ENCODE data around the gene AIG1. TPM values are rescaled to one million over a fixed set of nuclear protein-coding genes. Genes with fewer than 3 reads are reported as not detected.

Gene AIG1
- total and polyA plus RNA-seq, 2 of the 13 experiments (the other 11 are each of a cell fraction or from before 2014, with no cell fraction given), result 115 to 197 TPM

DNA sequence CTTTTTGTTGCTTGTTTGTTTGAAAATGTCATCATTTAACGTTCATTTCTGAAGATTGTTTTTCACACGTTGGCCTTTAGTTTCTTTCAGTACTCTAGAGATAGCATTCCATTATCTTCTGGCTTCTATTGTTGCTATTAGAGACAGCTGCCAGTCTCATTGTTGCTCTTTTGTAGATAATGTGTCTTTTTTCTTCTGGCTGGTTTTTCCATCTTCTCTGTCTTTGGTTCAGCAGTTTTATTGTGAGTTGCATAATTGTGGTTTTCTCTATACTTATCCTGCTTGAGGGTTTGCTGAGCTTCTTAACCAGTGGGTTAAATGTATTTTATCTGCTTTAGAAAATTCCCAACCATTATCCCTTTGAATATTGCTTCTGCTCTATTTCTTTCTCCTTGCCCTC lies 23.2 kb upstream of the AIG1 start:
- intact Hi-C loops (cut with micrococcal nuclease; ENCODE audit: unreplicated experiment), result no loop called here
- H3K9me3 ChIP-seq (ENCODE audit: low read length), result peaks cover 30% of the 10 kb centered on the region
- H3K4me3 ChIP-seq (replicated peaks in 1 of 3; ENCODE audit: insufficient read depth in 1 of 3, low read depth in 2 of 3, low read length in 3 of 3), result no peak overlapping the region
- H2AFZ ChIP-seq (ENCODE audit: low read length), result no peak overlapping the region
- no peaks in the 10 kb centered on the region for H4K20me1 ChIP-seq (ENCODE audit: insufficient read depth, low read length)
- H3K4me1 ChIP-seq (ENCODE audit: insufficient read depth, low read length), result no peaks in the 10 kb centered on the region
- FAIRE-seq (no peak), ATAC-seq (no peak), DNase-seq (ENCODE audit: low spot score) (no peak)
- H3K9ac ChIP-seq (ENCODE audit: insufficient read depth, low read depth, low read length), result no peak overlapping the region
- no TSS peak for BruUV-seq (replicated peaks)
- H3K27me3 ChIP-seq (ENCODE audit: control insufficient read depth in 1 of 2, insufficient read depth in 2 of 2, low read length in 2 of 2), result no peaks in the 10 kb centered on the region
- TF ChIP-seq HOXA5 (CRISPR knock-in tag; IDR thresholded peaks at IDR 0.05), result no peak
- TF ChIP-seq, protein P1, sequence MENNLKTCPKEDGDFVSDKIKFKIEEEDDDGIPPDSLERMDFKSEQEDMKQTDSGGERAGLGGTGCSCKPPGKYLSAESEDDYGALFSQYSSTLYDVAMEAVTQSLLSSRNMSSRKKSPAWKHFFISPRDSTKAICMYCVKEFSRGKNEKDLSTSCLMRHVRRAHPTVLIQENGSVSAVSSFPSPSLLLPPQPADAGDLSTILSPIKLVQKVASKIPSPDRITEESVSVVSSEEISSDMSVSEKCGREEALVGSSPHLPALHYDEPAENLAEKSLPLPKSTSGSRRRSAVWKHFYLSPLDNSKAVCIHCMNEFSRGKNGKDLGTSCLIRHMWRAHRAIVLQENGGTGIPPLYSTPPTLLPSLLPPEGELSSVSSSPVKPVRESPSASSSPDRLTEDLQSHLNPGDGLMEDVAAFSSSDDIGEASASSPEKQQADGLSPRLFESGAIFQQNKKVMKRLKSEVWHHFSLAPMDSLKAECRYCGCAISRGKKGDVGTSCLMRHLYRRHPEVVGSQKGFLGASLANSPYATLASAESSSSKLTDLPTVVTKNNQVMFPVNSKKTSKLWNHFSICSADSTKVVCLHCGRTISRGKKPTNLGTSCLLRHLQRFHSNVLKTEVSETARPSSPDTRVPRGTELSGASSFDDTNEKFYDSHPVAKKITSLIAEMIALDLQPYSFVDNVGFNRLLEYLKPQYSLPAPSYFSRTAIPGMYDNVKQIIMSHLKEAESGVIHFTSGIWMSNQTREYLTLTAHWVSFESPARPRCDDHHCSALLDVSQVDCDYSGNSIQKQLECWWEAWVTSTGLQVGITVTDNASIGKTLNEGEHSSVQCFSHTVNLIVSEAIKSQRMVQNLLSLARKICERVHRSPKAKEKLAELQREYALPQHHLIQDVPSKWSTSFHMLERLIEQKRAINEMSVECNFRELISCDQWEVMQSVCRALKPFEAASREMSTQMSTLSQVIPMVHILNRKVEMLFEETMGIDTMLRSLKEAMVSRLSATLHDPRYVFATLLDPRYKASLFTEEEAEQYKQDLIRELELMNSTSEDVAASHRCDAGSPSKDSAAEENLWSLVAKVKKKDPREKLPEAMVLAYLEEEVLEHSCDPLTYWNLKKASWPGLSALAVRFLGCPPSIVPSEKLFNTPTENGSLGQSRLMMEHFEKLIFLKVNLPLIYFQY (CRISPR knock-in tag; IDR thresholded peaks at IDR 0.05; ENCODE audit: borderline replicate concordance), result no peak
- no peak for TF ChIP-seq ZFP41 (CRISPR knock-in tag; IDR thresholded peaks at IDR 0.05; ENCODE audit: borderline replicate concordance)
- no peak for TF ChIP-seq HNRNPH1 (optimal IDR thresholded peaks at IDR 0.05; ENCODE audit: low read depth, low read length)
- TF ChIP-seq HOXD1 (CRISPR knock-in tag; IDR thresholded peaks at IDR 0.05), result no peak
- TF ChIP-seq, protein P2, sequence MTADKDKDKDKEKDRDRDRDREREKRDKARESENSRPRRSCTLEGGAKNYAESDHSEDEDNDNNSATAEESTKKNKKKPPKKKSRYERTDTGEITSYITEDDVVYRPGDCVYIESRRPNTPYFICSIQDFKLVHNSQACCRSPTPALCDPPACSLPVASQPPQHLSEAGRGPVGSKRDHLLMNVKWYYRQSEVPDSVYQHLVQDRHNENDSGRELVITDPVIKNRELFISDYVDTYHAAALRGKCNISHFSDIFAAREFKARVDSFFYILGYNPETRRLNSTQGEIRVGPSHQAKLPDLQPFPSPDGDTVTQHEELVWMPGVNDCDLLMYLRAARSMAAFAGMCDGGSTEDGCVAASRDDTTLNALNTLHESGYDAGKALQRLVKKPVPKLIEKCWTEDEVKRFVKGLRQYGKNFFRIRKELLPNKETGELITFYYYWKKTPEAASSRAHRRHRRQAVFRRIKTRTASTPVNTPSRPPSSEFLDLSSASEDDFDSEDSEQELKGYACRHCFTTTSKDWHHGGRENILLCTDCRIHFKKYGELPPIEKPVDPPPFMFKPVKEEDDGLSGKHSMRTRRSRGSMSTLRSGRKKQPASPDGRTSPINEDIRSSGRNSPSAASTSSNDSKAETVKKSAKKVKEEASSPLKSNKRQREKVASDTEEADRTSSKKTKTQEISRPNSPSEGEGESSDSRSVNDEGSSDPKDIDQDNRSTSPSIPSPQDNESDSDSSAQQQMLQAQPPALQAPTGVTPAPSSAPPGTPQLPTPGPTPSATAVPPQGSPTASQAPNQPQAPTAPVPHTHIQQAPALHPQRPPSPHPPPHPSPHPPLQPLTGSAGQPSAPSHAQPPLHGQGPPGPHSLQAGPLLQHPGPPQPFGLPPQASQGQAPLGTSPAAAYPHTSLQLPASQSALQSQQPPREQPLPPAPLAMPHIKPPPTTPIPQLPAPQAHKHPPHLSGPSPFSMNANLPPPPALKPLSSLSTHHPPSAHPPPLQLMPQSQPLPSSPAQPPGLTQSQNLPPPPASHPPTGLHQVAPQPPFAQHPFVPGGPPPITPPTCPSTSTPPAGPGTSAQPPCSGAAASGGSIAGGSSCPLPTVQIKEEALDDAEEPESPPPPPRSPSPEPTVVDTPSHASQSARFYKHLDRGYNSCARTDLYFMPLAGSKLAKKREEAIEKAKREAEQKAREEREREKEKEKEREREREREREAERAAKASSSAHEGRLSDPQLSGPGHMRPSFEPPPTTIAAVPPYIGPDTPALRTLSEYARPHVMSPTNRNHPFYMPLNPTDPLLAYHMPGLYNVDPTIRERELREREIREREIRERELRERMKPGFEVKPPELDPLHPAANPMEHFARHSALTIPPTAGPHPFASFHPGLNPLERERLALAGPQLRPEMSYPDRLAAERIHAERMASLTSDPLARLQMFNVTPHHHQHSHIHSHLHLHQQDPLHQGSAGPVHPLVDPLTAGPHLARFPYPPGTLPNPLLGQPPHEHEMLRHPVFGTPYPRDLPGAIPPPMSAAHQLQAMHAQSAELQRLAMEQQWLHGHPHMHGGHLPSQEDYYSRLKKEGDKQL (CRISPR knock-in tag; IDR thresholded peaks at IDR 0.05; ENCODE audit: low read depth), result no peak
- TF ChIP-seq PITX1 (CRISPR knock-in tag; IDR thresholded peaks at IDR 0.05), result no peak
- TF ChIP-seq ZNF431 (CRISPR knock-in tag; IDR thresholded peaks at IDR 0.05; ENCODE audit: borderline replicate concordance, low read depth), result no peak
- TF ChIP-seq IRX3 (CRISPR knock-in tag; IDR thresholded peaks at IDR 0.05; ENCODE audit: borderline replicate concordance, low read depth), result no peak
- no peak for TF ChIP-seq ZC3H4 (CRISPR knock-in tag; IDR thresholded peaks at IDR 0.05; ENCODE audit: borderline replicate concordance)
- TF ChIP-seq MED13 (CRISPR knock-in tag; IDR thresholded peaks at IDR 0.05), result no peak
- no peak for TF ChIP-seq NRL (CRISPR knock-in tag; IDR thresholded peaks at IDR 0.05; ENCODE audit: borderline replicate concordance)
- no peak for TF ChIP-seq EP300 (IDR thresholded peaks at IDR 0.05; ENCODE audit: low read depth in 2 of 2, low read length in 2 of 2)
- TF ChIP-seq EP300 (CRISPR knock-in tag; IDR thresholded peaks at IDR 0.05; ENCODE audit: borderline replicate concordance), result no peak
- TF ChIP-seq CBX5 (CRISPR knock-in tag; IDR thresholded peaks at IDR 0.05; ENCODE audit: borderline replicate concordance), result no peak
- TF ChIP-seq ZNF713 (CRISPR knock-in tag; IDR thresholded peaks at IDR 0.05), result no peak
- no peak overlapping the region for H3K4me2 ChIP-seq (ENCODE audit: low read depth, low read length)
- H3K27ac ChIP-seq (ENCODE audit: extremely low read length, insufficient read depth, low read length), result no peak overlapping the region
- in situ Hi-C loops (cut with HindIII; ENCODE audit: extremely low pct_ligation_motif_present, low pct_unique_long_range_greater_than_20kb), result no loop called here
- ChIA-PET POLR2A (no interaction called here), CTCF (ENCODE audit: low intra/inter-chr PET ratio, low total read pairs) (no interaction called here)
- H3K36me3 ChIP-seq (replicated peaks in 1 of 2; ENCODE audit: control insufficient read depth in 1 of 2, insufficient read depth in 2 of 2, low read length in 2 of 2), result no peaks in the 10 kb centered on the region; a peak in 2 of 5 replicates
- no peaks in the 10 kb centered on the region for H3K79me2 ChIP-seq (ENCODE audit: insufficient read depth, low read length)
- WGBS (ENCODE audit: low lambda C conversion rate), result 77% methylated on average over 2 of the region's 2 CpGs

Data from HepG2 (cell line).